DOHH2 (cell line): ENCODE measurements around the gene RGL3.
"Not testable (repeated sequence)": the region's sequence is repeated elsewhere in the genome, so short reads cannot be mapped to it uniquely, and the experiment has no call there.

Source experiments
- H3F3A ChIP-seq: fragments of 200-600 bp; sonication (generic), shearing (Covaris generic); 2 replicates; pipeline ENCODE4 v1.6.0; 2016; ENCODE audit warnings: antibody characterized with exemption, mild to moderate bottlenecking; ENCODE audit not compliant: control insufficient read depth, insufficient read depth
- H3K27ac ChIP-seq: fragments of 200-600 bp; sonication (generic); 2 replicates; pipeline ENCODE4 v1.5.1; 2014; ENCODE audit warnings: low read depth, mild to moderate bottlenecking, low read length, moderate library complexity
- H3K27me3 ChIP-seq: fragments of 200-600 bp; sonication (generic); 2 replicates; pipeline ENCODE4 v1.6.1; 2014; ENCODE audit warnings: mild to moderate bottlenecking, low read length, mixed read lengths; ENCODE audit not compliant: control insufficient read depth
- H3K36me3 ChIP-seq: fragments of 200-600 bp; sonication (generic); 2 replicates; pipeline ENCODE4 v1.6.1; 2014; ENCODE audit warnings: mild to moderate bottlenecking, low read length, moderate library complexity, mixed read lengths; ENCODE audit not compliant: control insufficient read depth
- H3K4me1 ChIP-seq: fragments of 200-600 bp; sonication (generic); 2 replicates; pipeline ENCODE4 v1.6.1; 2014; ENCODE audit warnings: mild to moderate bottlenecking, low read length, mixed read lengths; ENCODE audit not compliant: control insufficient read depth
- H3K4me2 ChIP-seq: fragments of 200-600 bp; sonication (generic); 2 replicates; pipeline ENCODE4 v1.6.0; 2014; ENCODE audit warnings: mild to moderate bottlenecking, low read length, moderate library complexity
- H3K4me3 ChIP-seq: fragments of 200-600 bp; sonication (generic); 2 replicates; pipeline ENCODE4 v1.5.1; 2014; ENCODE audit warnings: mild to moderate bottlenecking, low read length, mixed read lengths
- H3K79me2 ChIP-seq: fragments of 200-600 bp; sonication (generic); 2 replicates; pipeline ENCODE4 v1.6.1; 2014; ENCODE audit warnings: mild to moderate bottlenecking, low read length, mixed read lengths; ENCODE audit not compliant: control insufficient read depth
- H3K9me2 ChIP-seq: fragments of 200-600 bp; sonication (generic); replicated peaks from 2 replicates; pipeline ENCODE4 v1.6.1; 2014; ENCODE audit warnings: mild to moderate bottlenecking, low read length, mixed read lengths; ENCODE audit not compliant: control insufficient read depth
- H3K9me3 ChIP-seq: fragments of 200-600 bp; sonication (generic); 2 replicates; pipeline ENCODE4 v1.6.1; 2014; ENCODE audit warnings: antibody characterized with exemption, low read length, mixed read lengths; ENCODE audit not compliant: control insufficient read depth, insufficient read depth
- H4K20me1 ChIP-seq: fragments of 200-600 bp; sonication (generic); 2 replicates; pipeline ENCODE4 v1.6.0; 2014; ENCODE audit warnings: low read depth, mild to moderate bottlenecking, antibody characterized with exemption, low read length, moderate library complexity; ENCODE audit not compliant: control insufficient read depth, insufficient read depth
- EZH2phosphoT487 ChIP-seq: fragments of 200-600 bp; sonication (generic); IDR thresholded peaks from 2 replicates; pipeline ENCODE4 v1.6.1; 2017; ENCODE audit warnings: borderline replicate concordance, mild to moderate bottlenecking, antibody characterized with exemption, low read length, moderate library complexity, mixed read lengths
- TF ChIP-seq, protein P1 (sequence below): fragments of 200-600 bp; sonication (generic); IDR thresholded peaks from one replicate; pipeline ENCODE4 v1.5.1; 2014; ENCODE audit warnings: antibody characterized with exemption, mild to moderate bottlenecking, low read depth, low read length; ENCODE audit not compliant: poor library complexity, severe bottlenecking

The RGL3 gene

DNA sequence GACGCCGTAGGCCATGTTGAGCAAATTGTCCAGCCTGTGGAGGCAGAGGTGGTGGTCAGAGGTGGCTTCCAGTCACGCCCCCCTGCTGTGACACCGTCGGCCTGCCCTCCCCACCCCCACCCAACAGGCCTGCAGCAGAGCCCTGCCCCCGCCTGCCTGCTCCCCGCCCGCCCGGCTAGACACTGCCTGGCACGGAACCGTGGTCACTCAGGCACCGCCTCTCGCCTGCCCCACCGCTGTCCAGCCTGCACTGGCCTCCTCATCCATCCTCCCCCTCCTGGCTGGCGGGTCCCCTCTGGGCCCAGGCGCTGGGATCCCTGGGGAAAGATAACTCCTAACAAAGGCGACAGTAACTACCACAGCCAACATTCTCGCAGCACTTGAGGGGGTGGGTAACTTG lies 38.0 kb upstream of the RGL3 start:
- Histone ChIP-seq H3K36me3 (no peaks in the 10 kb centered on the region), H3K27me3 (no peaks in the 10 kb centered on the region), H3K9me3 (no peaks in the 10 kb centered on the region), H4K20me1 (no peaks in the 10 kb centered on the region), H3K79me2 (no peaks in the 10 kb centered on the region), H3K4me2 (no peak overlapping the region), H3F3A (peaks cover 4% of the 10 kb centered on the region; the same call in 1 of the 2 replicates), H3K4me1 (peaks cover 4% of the 10 kb centered on the region; the same call in 1 of the 2 replicates), H3K4me3 (no peak overlapping the region), H3K27ac (no peak overlapping the region), H3K9me2 (no peaks in the 10 kb centered on the region)
- no peak for TF ChIP-seq EZH2phosphoT487
- TF ChIP-seq, protein P1, sequence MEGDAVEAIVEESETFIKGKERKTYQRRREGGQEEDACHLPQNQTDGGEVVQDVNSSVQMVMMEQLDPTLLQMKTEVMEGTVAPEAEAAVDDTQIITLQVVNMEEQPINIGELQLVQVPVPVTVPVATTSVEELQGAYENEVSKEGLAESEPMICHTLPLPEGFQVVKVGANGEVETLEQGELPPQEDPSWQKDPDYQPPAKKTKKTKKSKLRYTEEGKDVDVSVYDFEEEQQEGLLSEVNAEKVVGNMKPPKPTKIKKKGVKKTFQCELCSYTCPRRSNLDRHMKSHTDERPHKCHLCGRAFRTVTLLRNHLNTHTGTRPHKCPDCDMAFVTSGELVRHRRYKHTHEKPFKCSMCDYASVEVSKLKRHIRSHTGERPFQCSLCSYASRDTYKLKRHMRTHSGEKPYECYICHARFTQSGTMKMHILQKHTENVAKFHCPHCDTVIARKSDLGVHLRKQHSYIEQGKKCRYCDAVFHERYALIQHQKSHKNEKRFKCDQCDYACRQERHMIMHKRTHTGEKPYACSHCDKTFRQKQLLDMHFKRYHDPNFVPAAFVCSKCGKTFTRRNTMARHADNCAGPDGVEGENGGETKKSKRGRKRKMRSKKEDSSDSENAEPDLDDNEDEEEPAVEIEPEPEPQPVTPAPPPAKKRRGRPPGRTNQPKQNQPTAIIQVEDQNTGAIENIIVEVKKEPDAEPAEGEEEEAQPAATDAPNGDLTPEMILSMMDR = no peak

- Histone ChIP-seq H3F3A (peaks cover 6% of the 10 kb centered on the region; the same call in 1 of the 2 replicates), H4K20me1 (no peaks in the 10 kb centered on the region), H3K36me3 (no peaks in the 10 kb centered on the region), H3K4me1 (peaks cover 8% of the 10 kb centered on the region), H3K9me3 (no peaks in the 10 kb centered on the region), H3K27ac (no peak overlapping the region), H3K27me3 (no peaks in the 10 kb centered on the region), H3K9me2 (no peaks in the 10 kb centered on the region), H3K79me2 (no peaks in the 10 kb centered on the region), H3K4me2 (no peak overlapping the region), H3K4me3 (no peak overlapping the region)
- TF ChIP-seq EZH2phosphoT487 = no peak
- TF ChIP-seq, protein P1 = no peak
These were observed 37.5 kb upstream of the RGL3 start for GRCh38 chr19:11456659-11457058.

GRCh38 chr19:11455233-11455554 lies 36.1 kb upstream of the RGL3 start:
- H3F3A ChIP-seq, H3K27me3 ChIP-seq, H3K4me2 ChIP-seq, H3K27ac ChIP-seq, H3K4me1 ChIP-seq, H3K79me2 ChIP-seq, H3K36me3 ChIP-seq, H3K4me3 ChIP-seq, H3K9me3 ChIP-seq, H3K9me2 ChIP-seq, H4K20me1 ChIP-seq: not testable (repeated sequence)

DNA sequence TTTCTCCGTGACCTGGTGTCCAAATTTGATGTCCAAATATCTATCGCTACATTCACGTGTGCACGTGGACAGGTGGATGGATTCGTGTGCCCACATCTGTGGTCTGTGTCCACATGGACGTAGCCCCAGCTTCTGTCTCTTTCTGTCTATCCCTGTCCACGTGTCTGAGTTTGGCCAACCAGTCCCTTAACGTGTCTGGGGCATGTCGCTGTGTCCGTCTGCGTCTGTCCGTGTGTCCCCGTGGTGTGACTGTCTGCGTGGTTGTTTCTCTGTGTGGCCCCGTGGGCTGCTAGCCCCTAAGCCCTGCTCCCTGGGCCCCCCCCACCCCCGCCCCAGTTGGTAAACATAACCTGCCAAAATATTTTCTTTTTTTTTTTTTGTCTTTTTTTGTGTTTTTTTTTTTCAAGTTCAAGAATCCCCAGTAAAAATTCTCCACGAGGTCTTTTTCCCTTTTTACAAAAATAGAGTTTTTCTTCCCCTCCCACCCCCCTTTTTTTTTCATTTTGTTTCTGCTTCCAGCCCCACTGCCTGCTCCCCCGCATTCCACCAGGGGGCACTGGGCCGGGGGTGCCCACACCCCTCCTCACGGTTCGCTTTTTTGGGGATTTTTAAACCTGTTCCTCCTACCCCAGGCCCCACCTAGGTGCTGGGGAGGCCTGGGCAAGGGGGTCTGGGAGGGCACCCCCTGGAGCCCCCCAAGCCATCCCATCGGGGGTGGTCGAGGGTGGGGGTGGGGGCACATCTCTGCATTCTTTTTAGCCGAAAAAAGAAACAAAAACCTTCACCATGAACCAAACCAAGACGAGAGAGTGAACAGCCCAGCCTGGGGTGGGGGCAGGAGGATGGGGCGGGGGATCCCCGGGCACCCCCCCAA lies 34.6 kb upstream of the RGL3 start:
- H3K9me2 ChIP-seq = no peaks in the 10 kb centered on the region
- TF ChIP-seq EZH2phosphoT487 = no peak
- TF ChIP-seq, protein P1 = peak; percentile 79
- H3K36me3 ChIP-seq = peaks cover 16% of the 10 kb centered on the region
- H4K20me1 ChIP-seq = no peaks in the 10 kb centered on the region
- H3K4me2 ChIP-seq = no peak overlapping the region
- no peaks in the 10 kb centered on the region for H3K9me3 ChIP-seq
- H3K4me3 ChIP-seq = no peak overlapping the region
- peaks cover 6% of the 10 kb centered on the region for H3F3A ChIP-seq
- peaks cover 9% of the 10 kb centered on the region for H3K4me1 ChIP-seq
- no peaks in the 10 kb centered on the region for H3K27me3 ChIP-seq
- H3K27ac ChIP-seq = no peak overlapping the region
- no peaks in the 10 kb centered on the region for H3K79me2 ChIP-seq
